Tibial nerve (tissue), 4 donors: ENCODE data around the gene CD302.

Experiments
- EP300 ChIP-seq, 2 donors: sonication (generic); formaldehyde crosslinking; IDR thresholded peaks; one replicate each; pipeline ENCODE4 v1.6.1; 2017; ENCODE audit warnings: antibody characterized with exemption in 2 of 2, mild to moderate bottlenecking in 1 of 2
- POLR2A ChIP-seq, 2 donors: fragments of 450-650 bp; IDR thresholded peaks; one replicate each; pipeline ENCODE4 v1.6.1; 2017; ENCODE audit warnings: antibody characterized with exemption in 2 of 2, mild to moderate bottlenecking in 2 of 2, moderate library complexity in 2 of 2
- TF ChIP-seq, protein P1 (sequence below), 5 experiments: fragments of 200-600 bp in 3 of 5; fragments of 450-650 bp in 2 of 5; sonication (generic) in 3 of 5; IDR thresholded peaks; one replicate each; pipeline ENCODE4 v1.5.1; 2016 to 2019; ENCODE audit warnings: antibody characterized with exemption in 5 of 5, mild to moderate bottlenecking in 3 of 5, moderate library complexity in 2 of 5

DNA sequence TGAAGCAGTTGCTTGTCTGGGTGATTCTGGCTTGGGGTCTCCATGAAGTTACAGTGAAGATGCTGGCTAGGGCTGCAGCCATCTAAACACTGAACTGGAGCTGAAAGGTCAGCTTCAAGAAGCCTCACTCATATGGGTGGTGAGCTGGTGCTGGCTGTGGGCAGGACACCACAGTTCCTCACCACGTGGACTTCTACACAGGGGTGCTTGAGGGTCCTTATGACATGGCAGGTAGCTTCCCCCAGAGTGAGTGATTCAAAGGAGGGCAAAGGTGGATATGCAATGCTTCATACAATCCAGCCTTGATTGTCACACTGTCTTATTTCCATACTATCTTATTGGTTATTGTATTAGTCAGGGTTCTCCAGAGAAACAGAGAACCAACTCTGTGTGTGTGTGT is 6.0 kb downstream of the CD302 start:
- TF ChIP-seq, protein P1, sequence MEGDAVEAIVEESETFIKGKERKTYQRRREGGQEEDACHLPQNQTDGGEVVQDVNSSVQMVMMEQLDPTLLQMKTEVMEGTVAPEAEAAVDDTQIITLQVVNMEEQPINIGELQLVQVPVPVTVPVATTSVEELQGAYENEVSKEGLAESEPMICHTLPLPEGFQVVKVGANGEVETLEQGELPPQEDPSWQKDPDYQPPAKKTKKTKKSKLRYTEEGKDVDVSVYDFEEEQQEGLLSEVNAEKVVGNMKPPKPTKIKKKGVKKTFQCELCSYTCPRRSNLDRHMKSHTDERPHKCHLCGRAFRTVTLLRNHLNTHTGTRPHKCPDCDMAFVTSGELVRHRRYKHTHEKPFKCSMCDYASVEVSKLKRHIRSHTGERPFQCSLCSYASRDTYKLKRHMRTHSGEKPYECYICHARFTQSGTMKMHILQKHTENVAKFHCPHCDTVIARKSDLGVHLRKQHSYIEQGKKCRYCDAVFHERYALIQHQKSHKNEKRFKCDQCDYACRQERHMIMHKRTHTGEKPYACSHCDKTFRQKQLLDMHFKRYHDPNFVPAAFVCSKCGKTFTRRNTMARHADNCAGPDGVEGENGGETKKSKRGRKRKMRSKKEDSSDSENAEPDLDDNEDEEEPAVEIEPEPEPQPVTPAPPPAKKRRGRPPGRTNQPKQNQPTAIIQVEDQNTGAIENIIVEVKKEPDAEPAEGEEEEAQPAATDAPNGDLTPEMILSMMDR (IDR thresholded peaks at IDR 0.05) = no peak
- no peak for TF ChIP-seq POLR2A (IDR thresholded peaks at IDR 0.05)
- TF ChIP-seq EP300 (IDR thresholded peaks at IDR 0.05) = no peak
